H1 (cell line): ENCODE data around the gene TMEM14B. TPM values are rescaled to one million over a fixed set of nuclear protein-coding genes. Genes with fewer than 3 reads are reported as not detected.
A peak's percentile ranks its signal among the peaks of the same experiment; 100 is the strongest.

Source experiments
- ATF2 ChIP-seq: IDR thresholded peaks from 2 replicates; pipeline ENCODE4 v1.6.1; 2012; ENCODE audit warnings: low read length, inconsistent platforms
- JUN ChIP-seq: IDR thresholded peaks from 2 replicates; pipeline ENCODE4 v1.6.1; 2011; ENCODE audit warnings: low read depth, mild to moderate bottlenecking, improper control_type of control experiment, low read length
- MAFK ChIP-seq: IDR thresholded peaks from 2 replicates; pipeline ENCODE4 v1.6.1; 2012; ENCODE audit warnings: low read depth, mild to moderate bottlenecking, improper control_type of control experiment, low read length
- RAD21 ChIP-seq, 2 experiments: IDR thresholded peaks in 1 of 2; conservative IDR thresholded peaks in 1 of 2; 2 replicates each; pipeline ENCODE4 v1.6.1; 2011; ENCODE audit warnings: low read depth in 2 of 2, low read length in 2 of 2, improper control_type of control experiment in 1 of 2, inconsistent platforms in 1 of 2, mild to moderate bottlenecking in 1 of 2, moderate library complexity in 1 of 2
- SAP30 ChIP-seq: fragments of 300-600 bp; sonication (generic); IDR thresholded peaks from 2 replicates; pipeline ENCODE4 v1.7.1; 2012; ENCODE audit warnings: low read length, moderate library complexity, mild to moderate bottlenecking, inconsistent platforms; ENCODE audit not compliant: insufficient read depth, insufficient replicate concordance
- SIN3A ChIP-seq, 2 experiments: IDR thresholded peaks in 1 of 2; conservative IDR thresholded peaks in 1 of 2; 2 replicates each; pipeline ENCODE4 v1.6.1; 2011 to 2012; ENCODE audit warnings: low read length in 2 of 2, improper control_type of control experiment in 1 of 2, low read depth in 1 of 2, mild to moderate bottlenecking in 1 of 2
- SP1 ChIP-seq: IDR thresholded peaks from 2 replicates; pipeline ENCODE4 v1.6.1; 2011; ENCODE audit warnings: low read depth, low read length
- polyA plus RNA-seq, 7 experiments: library from polyadenylated mRNA; depleted of rRNA in 3 of 7; stranded (reverse) in 5 of 7; unstranded in 2 of 7; fragments of >200 nt in 5 of 7; fragments of 200-250 nt in 2 of 7; gene quantifications; 1 replicate in 5 of 7; 2 replicates in 1 of 7; 4 replicates in 1 of 7; pipeline versions ENCODE4 v1.2.1 to v1.2.3, GENCODE V29; 2011 to 2013; ENCODE audit warnings: missing spikeins in 2 of 7, mixed read lengths in 2 of 7
- total RNA-seq: library from RNA; stranded (reverse); fragmentation: NEBNext Ultra II Directional; extraction: Animal tissue kit (Norgen Biotek cat#: 25700); gene quantifications from 2 replicates; pipeline ENCODE4 v1.2.1, GENCODE V29; 2021
- TF ChIP-seq, protein P1 (sequence below): fragments of 300-600 bp; sonication (generic); IDR thresholded peaks from 2 replicates; pipeline ENCODE4 v1.7.1; 2012; ENCODE audit warnings: low read length, moderate library complexity, mild to moderate bottlenecking, inconsistent platforms; ENCODE audit not compliant: insufficient replicate concordance

TMEM14B gene
- total and polyA plus RNA-seq, 2 of the 8 experiments (the other 6 are each of a cell fraction or from before 2014, with no cell fraction given): 84.6 to 109 TPM

DNA sequence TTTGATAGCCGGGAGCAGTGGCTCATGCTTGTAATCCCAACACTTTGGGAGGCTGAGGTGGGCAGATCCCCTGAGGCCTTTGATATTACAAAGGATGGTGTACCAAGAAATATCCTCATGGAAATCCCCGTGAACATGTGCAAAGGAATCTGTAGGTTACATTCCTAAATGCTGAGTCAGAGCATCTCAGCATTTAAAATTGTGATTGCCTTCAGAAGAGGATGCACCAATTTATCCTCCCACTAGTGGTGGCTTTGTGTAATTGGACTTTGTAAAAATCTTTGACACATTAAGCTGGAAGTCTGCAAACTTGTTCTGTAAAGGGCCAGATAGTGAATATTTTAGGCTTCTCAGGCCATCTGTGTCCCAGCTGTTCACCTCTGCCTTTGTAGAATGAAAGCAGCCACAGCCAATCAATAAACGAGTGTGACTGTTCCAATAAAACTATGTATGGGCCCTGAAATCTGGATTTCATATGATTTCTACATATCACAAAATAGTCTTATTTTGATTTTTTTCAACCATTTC is 11.8 kb downstream of the TMEM14B start (continued):
- TF ChIP-seq, protein P1, sequence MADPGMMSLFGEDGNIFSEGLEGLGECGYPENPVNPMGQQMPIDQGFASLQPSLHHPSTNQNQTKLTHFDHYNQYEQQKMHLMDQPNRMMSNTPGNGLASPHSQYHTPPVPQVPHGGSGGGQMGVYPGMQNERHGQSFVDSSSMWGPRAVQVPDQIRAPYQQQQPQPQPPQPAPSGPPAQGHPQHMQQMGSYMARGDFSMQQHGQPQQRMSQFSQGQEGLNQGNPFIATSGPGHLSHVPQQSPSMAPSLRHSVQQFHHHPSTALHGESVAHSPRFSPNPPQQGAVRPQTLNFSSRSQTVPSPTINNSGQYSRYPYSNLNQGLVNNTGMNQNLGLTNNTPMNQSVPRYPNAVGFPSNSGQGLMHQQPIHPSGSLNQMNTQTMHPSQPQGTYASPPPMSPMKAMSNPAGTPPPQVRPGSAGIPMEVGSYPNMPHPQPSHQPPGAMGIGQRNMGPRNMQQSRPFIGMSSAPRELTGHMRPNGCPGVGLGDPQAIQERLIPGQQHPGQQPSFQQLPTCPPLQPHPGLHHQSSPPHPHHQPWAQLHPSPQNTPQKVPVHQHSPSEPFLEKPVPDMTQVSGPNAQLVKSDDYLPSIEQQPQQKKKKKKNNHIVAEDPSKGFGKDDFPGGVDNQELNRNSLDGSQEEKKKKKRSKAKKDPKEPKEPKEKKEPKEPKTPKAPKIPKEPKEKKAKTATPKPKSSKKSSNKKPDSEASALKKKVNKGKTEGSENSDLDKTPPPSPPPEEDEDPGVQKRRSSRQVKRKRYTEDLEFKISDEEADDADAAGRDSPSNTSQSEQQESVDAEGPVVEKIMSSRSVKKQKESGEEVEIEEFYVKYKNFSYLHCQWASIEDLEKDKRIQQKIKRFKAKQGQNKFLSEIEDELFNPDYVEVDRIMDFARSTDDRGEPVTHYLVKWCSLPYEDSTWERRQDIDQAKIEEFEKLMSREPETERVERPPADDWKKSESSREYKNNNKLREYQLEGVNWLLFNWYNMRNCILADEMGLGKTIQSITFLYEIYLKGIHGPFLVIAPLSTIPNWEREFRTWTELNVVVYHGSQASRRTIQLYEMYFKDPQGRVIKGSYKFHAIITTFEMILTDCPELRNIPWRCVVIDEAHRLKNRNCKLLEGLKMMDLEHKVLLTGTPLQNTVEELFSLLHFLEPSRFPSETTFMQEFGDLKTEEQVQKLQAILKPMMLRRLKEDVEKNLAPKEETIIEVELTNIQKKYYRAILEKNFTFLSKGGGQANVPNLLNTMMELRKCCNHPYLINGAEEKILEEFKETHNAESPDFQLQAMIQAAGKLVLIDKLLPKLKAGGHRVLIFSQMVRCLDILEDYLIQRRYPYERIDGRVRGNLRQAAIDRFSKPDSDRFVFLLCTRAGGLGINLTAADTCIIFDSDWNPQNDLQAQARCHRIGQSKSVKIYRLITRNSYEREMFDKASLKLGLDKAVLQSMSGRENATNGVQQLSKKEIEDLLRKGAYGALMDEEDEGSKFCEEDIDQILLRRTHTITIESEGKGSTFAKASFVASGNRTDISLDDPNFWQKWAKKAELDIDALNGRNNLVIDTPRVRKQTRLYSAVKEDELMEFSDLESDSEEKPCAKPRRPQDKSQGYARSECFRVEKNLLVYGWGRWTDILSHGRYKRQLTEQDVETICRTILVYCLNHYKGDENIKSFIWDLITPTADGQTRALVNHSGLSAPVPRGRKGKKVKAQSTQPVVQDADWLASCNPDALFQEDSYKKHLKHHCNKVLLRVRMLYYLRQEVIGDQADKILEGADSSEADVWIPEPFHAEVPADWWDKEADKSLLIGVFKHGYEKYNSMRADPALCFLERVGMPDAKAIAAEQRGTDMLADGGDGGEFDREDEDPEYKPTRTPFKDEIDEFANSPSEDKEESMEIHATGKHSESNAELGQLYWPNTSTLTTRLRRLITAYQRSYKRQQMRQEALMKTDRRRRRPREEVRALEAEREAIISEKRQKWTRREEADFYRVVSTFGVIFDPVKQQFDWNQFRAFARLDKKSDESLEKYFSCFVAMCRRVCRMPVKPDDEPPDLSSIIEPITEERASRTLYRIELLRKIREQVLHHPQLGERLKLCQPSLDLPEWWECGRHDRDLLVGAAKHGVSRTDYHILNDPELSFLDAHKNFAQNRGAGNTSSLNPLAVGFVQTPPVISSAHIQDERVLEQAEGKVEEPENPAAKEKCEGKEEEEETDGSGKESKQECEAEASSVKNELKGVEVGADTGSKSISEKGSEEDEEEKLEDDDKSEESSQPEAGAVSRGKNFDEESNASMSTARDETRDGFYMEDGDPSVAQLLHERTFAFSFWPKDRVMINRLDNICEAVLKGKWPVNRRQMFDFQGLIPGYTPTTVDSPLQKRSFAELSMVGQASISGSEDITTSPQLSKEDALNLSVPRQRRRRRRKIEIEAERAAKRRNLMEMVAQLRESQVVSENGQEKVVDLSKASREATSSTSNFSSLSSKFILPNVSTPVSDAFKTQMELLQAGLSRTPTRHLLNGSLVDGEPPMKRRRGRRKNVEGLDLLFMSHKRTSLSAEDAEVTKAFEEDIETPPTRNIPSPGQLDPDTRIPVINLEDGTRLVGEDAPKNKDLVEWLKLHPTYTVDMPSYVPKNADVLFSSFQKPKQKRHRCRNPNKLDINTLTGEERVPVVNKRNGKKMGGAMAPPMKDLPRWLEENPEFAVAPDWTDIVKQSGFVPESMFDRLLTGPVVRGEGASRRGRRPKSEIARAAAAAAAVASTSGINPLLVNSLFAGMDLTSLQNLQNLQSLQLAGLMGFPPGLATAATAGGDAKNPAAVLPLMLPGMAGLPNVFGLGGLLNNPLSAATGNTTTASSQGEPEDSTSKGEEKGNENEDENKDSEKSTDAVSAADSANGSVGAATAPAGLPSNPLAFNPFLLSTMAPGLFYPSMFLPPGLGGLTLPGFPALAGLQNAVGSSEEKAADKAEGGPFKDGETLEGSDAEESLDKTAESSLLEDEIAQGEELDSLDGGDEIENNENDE: no peak
- TF ChIP-seq RAD21 (IDR thresholded peaks at IDR 0.05 in 1 of 2, conservative IDR thresholded peaks at IDR 0.05 in 1 of 2; ENCODE audit: low read depth in 2 of 2, low read length in 2 of 2): peak; percentile 35 to 38
- no peak for TF ChIP-seq SIN3A (conservative IDR thresholded peaks at IDR 0.05 in 1 of 2, IDR thresholded peaks at IDR 0.05 in 1 of 2; ENCODE audit: low read depth in 1 of 2, low read length in 2 of 2)
- TF ChIP-seq SP1: no peak
- 0 out of 2 replicates have a peak, but pooled peaks have one; percentile 30 for TF ChIP-seq JUN
- peak; percentile 84 for TF ChIP-seq MAFK
- no peak for TF ChIP-seq SAP30
- TF ChIP-seq ATF2: no peak
